GM21515 (cell line): ENCODE data around the gene TBL3.

Source experiments
- ATAC-seq: cut with Tn5 transposase; IDR thresholded peaks from one replicate; pipeline ENCODE4 v1.9.1; 2021; ENCODE audit not compliant: unreplicated experiment

Gene TBL3

DNA sequence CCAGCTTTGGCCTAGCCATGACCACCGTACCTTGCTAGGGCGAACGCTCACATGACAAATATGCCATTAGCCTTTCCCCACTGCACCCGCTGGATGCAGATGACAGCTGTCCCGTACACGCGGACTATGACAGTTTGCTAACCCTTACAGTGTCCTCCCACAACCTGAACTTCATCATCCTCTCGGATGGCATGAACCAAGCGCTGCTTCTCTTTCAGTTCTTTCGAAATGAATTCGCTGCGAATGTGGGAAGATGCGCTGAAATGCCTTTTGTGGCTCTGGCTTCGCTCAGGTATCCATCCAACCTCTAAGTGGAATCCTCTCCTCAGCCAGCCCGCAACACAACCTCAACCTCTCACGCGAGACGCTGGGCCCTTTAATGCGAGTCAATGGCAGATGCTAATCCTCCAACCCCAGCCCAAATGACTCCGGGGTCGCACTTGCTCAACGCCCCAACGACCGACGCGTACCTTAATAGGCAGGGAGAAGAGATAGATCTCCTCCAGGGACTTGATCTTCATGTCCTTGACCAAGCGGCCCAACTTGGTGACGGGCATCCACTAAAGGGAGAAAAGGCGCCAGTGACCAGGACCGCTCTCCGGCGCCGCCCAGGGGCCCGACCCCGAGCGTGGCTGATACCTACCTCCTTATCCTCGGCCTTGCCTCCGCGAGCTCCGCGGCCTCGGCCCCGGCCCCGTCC lies 7.9 kb upstream of the TBL3 start:
- ATAC-seq: no peak

DNA sequence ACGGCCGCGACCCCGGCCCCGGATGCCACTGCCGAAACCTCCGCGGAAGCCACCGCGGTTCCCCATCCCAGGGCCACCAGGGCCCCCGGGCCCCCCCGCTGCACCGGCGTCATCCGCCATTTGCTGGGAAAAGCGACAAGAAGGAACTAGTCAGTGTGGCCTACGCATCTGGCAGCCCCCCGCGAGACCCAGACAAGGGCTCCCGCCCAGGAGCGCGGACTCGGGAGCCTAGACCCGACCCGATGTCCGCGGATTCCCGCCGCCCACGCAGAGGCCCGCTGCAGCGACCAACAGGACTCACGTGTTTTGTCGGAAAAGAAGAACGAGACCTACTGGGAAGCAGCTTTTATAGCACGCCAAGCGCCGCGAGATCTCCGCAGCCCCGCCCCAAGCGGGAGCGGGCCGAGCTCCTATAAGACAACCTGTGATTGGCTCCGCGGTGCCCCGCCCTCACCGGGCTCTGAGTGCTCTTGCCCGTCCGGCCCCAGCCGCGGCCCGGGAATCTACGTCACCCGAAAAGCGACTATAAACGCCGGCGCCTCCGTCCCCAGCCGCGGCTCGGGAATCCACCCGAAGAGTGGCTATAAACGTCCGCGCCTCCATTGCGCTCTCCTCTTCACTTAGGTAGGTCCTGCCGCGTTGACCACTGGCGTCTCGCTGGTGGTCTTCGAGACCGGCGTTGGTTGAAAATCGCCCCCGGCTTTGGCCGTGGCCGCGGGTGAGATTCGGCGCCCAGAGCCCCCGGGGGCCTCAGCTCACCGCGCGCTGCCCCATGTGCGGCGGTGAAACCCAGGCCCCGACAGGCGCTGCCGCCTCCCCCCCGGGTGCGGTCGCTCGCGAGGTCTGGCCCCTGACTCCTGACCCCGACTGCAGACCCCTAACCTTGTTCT lies 7.1 kb upstream of the TBL3 start, which contains the start of gene RPS2:
Gene RPS2, minus strand, starts transcription at position 321 of the 890 bp plus-strand sequence. Its CDS starts 201 bp downstream, at position 120.
- peak; percentile 70 for ATAC-seq

- no peak for ATAC-seq
Measured at GRCh38 chr16:1965396-1966001, 6.4 kb upstream of the TBL3 start.

- ATAC-seq: no peak
Measured at GRCh38 chr16:1966460-1966859, 5.4 kb upstream of the TBL3 start, which contains the start of gene RNF151. RNF151 (plus strand) TSS chr16:1966856; CDS start chr16:1966882, 26 bp downstream.

GRCh38 chr16:1968146-1968953 lies 3.5 kb upstream of the TBL3 start:
- ATAC-seq: no peak

DNA sequence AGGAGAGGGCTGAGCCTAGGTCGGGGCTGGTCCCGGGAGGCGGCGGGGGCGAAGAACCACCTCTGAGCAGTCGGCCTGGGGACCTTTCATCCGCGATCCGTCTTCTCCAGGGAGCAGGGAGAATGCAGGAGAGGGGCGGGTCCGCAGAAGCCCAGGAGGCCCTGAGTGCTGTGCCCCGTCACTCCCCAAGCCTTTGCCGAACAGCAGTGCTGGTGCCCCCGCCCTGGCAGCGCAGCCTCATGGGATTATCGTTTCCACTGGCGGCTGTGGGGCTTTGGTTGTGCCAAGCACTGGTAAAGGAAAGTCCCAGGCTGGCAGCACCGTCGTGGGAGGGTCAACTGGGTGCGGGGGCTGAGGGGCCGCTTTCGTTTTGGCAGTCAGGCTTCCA lies 631 bp downstream of the TBL3 start:
- ATAC-seq: no peak

GRCh38 chr16:1973461-1974156 lies 1.8 kb downstream of the TBL3 start:
- ATAC-seq: no peak

DNA sequence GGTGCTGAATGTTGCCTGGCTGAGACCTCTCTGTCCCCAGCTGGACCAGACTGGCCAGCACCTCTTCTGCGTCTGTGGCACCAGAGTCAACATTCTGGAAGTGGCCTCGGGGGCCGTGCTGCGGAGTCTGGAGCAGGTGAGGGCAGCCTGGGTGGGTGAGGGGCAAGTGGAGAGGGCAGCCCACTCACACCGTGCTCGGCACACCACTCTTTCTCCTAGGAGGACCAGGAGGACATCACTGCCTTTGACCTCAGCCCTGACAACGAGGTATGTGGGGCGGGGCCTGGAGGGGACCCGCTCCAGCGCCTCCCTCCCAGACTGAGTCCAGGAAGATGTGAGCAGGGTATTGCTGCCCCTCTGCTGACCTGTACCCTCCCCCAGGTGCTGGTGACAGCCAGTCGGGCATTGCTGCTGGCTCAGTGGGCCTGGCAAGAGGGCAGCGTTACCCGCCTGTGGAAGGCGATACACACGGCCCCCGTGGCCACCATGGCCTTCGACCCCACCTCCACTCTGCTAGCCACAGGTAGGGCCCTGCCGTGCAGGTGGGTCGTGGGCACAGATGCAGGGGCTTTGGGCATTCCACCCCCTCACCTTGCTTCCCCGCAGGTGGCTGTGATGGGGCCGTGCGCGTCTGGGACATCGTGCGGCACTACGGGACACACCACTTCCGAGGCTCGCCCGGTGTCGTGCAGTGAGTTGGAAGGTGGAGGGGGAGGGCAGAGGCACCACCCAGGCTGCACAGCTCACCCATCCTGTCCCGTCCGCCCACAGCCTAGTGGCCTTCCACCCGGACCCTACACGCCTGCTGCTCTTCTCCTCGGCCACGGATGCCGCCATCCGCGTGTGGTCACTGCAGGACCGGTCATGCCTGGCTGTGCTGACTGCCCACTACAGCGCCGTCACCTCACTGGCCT lies 2.6 kb downstream of the TBL3 start:
- ATAC-seq: no peak

GRCh38 chr16:1975432-1976215 lies 3.8 kb downstream of the TBL3 start:
- no peak for ATAC-seq

- ATAC-seq: no peak
Measured at GRCh38 chr16:1976216-1976520, 4.3 kb downstream of the TBL3 start.

DNA sequence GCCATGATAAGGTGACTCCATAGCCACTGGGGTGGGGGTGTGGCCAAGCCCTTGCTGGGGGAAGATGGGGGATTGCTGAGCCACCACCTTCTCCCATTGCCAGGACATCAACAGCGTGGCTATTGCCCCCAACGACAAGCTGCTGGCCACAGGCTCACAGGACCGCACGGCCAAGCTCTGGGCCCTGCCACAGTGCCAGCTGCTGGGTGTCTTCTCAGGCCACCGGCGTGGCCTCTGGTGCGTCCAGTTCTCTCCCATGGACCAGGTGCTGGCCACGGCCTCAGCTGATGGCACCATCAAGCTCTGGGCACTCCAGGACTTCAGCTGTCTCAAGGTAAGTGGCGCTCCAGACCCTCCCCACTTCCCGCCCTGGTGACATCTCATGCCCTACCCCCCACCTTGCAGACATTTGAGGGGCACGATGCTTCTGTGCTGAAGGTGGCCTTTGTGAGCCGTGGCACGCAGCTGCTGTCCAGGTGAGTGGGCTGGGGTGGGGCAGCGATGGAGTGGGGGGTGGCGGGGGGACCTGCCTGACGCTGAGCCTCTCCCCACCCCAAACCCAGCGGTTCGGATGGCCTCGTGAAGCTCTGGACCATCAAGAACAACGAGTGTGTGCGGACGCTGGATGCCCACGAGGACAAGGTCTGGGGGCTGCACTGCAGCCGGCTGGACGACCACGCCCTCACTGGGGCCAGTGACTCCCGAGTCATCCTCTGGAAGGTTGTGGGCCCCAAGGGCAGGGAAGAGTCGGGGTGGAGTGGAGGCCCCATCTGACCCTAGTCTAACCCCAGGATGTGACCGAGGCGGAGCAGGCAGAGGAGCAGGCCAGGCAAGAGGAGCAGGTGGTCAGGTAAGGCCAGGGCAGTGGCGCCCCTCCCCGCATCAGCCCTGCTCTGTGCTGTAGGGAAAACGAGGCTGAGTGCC lies 5.4 kb downstream of the TBL3 start:
- ATAC-seq: no peak

- no peak for ATAC-seq
Measured at GRCh38 chr16:1977875-1978268, 6.0 kb downstream of the TBL3 start.

GRCh38 chr16:1978476-1979120 lies 6.7 kb downstream of the TBL3 start:
- no peak for ATAC-seq

DNA sequence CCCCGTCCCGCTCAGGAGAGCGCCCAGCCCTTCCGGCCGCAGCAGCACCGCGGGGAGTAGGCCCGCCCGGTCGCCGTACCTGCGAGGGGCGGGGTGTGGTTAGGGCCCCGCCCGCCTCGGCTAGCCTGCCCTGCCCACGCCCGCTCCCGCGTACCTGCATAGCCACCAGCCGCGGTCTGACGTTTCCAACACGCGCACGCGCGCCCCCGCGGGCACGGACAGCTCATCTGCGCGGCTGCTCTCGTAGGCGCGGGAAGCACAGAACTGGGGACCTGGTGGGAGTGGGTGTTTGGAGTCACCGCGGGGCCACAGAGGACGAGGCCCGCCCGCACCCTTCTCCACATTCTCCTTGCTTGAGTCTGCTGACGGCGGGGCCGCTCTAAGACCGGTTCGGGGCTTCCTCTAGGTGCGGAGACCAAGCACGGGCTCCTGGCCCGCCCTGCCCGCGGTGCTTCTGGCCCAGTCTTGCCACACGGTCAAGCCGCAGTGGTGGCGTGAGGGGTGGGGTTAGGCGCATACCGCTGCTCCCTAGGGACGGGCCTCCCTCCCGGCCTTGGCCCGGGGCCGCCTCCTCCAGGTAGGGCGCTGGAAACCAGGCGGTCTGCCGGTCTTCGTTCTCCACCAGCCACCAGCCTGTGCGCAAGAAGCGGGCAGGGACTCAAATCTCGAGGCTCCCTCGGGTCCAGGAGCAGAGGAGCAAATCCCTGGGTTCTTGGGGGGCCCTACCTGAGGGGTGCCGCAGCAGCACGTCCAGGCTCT lies 7.6 kb downstream of the TBL3 start:
- ATAC-seq: no peak

GRCh38 chr16:1980030-1980769 lies 8.3 kb downstream of the TBL3 start:
- ATAC-seq: no peak

GRCh38 chr16:1980770-1981087 lies 8.9 kb downstream of the TBL3 start:
- ATAC-seq: no peak
